ENCODE data around the gene ARHGEF4.

The ARHGEF4 gene

DNA sequence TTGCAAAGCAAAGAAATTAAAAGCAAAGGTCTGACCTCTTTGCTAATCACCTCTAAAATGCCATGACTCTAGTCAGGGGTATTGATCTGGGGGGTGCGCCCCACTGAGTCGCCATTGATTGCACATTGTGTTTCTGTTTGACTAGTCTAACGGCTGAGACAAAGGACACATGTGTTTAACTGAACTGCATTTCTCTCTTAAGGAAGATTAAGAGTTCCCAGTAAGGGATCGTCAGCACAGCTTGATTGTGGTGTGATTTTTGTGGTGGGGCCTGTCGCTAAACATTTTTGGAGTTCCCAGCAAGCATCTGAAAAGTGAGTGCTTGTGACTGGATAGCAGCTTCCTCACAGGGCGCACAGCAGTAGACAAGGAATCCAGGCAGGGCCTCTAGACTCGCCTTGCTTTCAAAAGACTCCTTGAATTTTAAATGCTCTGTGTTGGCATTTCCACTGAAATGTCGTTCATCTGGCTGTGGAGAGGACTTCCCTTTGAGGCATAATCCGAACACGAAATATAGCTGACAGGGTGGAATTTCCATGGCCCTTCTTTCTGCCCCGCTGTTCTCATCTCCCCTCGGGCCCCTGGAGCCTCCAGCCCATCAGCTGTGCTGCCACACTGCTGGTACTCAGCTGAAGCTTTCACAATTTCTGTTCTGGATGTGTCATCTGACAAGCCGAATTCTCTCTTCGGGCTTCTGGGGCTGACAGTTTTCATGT lies 130.2 kb downstream of the ARHGEF4 start:
- DNase-seq (ENCODE audit: low spot score): no peak
- no peak for TF ChIP-seq CTCF (IDR thresholded peaks at IDR 0.05; ENCODE audit: extremely low read depth, missing control alignments)

GRCh38 chr2:130972410-130972809 lies 135.7 kb downstream of the ARHGEF4 start:
- no peak for TF ChIP-seq CTCF (IDR thresholded peaks at IDR 0.05; ENCODE audit: extremely low read depth, missing control alignments)
- no peak for DNase-seq (ENCODE audit: low spot score)

- TF ChIP-seq CTCF (IDR thresholded peaks at IDR 0.05; ENCODE audit: extremely low read depth, missing control alignments): no peak
- DNase-seq (ENCODE audit: low spot score): no peak
These were observed 139.0 kb downstream of the ARHGEF4 start for GRCh38 chr2:130975729-130976128.

DNA sequence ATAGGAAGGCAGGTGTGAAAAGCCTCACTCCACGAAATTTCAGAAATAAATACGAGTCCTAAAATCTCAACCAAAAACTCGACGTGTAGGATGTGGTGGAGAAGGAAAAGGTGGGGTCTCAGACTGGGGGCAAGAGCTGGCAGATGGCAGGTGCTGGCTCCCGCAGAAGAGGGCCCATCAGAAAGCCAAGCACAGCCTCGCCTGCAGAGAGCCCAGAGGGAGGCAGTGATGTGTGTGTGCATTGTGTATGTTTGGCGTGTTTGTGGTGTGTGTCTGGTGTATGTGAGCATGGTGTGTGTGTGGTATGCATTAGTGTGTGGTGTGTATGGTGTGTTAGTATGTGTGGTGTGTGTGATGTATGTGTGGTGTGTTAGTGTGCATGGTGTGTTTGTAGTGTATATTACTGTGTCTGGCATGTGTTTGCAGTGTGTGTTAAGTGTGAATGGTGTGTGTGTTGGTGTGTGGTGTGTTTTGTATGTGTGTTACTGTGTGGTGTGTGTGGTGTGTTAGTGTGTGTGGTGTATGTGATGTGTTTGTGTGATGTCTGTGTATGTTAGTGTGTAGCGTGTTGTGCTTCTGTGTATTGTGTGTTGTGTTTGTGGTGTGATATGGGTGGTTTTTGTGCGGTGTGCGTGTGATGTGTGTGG lies 140.0 kb downstream of the ARHGEF4 start:
- DNase-seq (ENCODE audit: low spot score): no peak
- TF ChIP-seq CTCF (IDR thresholded peaks at IDR 0.05; ENCODE audit: extremely low read depth, missing control alignments): no peak

- no peak for TF ChIP-seq CTCF (IDR thresholded peaks at IDR 0.05; ENCODE audit: extremely low read depth, missing control alignments)
- no peak for DNase-seq (ENCODE audit: low spot score)
These were observed 140.8 kb downstream of the ARHGEF4 start for GRCh38 chr2:130977461-130978050.

- no peak for TF ChIP-seq CTCF (IDR thresholded peaks at IDR 0.05; ENCODE audit: extremely low read depth, missing control alignments)
- DNase-seq (ENCODE audit: low spot score): no peak
These were observed 145.0 kb downstream of the ARHGEF4 start for GRCh38 chr2:130981667-130982066.

DNA sequence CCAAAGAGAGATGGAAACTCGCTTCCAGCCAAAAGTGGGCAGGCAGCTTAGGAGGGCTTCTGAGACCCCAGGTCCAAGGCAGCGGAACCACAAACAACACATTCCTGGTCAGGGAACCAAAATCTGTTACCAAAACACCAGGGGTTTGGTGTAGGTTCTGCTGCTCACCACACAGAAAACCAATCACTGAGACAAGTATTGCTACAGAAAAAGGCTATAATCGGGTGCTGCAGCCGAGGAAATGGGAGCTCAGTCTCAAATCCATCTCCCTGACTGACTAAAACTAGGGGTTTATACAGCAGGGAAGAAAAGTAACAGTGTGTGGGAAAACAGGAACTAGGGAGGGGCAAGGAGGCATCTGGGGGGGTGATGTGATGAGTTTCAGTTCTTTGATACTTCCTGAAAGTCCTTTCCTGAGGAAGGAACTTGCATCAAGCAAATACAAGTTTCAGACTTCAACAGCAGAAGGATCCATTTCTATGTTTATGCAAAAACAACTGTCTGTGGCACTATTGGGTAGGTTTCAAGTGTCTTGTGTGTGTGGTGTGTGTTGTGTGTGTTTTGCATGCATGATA lies 148.6 kb downstream of the ARHGEF4 start:
- no peak for DNase-seq (ENCODE audit: low spot score)
- no peak for TF ChIP-seq CTCF (IDR thresholded peaks at IDR 0.05; ENCODE audit: extremely low read depth, missing control alignments)

Measured in GM20000 (cell line).